SK-N-SH (cell line): ENCODE data around the gene TLR4. TPM values are rescaled to one million over a fixed set of nuclear protein-coding genes. Genes with fewer than 3 reads are reported as not detected.
A peak's percentile ranks its signal among the peaks of the same experiment; 100 is the strongest.

Experiments used
- CTCF ChIA-PET: fragments of 300-600, 350-600 bp; formaldehyde crosslinking; extraction: SDS; loops from one replicate; lab custom pipeline; 2021; lab: Yijun Ruan, JAX
- POLR2A ChIA-PET: fragments of 350-600 bp; sonication (Branson Sonifier 250); formaldehyde crosslinking; extraction: SDS; loops from one replicate; lab custom pipeline; 2020; ENCODE audit warnings: antibody characterized with exemption, inconsistent platforms; lab: Yijun Ruan, JAX
- DNase-seq: peaks from one replicate; pipeline ENCODE4 v3.0.0; 2012
- H2AFZ ChIP-seq: fragments of 200-600 bp; sonication (generic); 2 replicates; pipeline ENCODE4 v1.8.1; 2016; ENCODE audit warnings: antibody characterized with exemption, mild to moderate bottlenecking, low read depth
- H3F3A ChIP-seq: fragments of 200-600 bp; sonication (generic); replicated peaks from 2 replicates; pipeline ENCODE3; 2016; ENCODE audit warnings: antibody characterized with exemption, mild to moderate bottlenecking; ENCODE audit not compliant: insufficient read depth
- H3K27ac ChIP-seq, 2 experiments: fragments of 200-500 bp in 1 of 2; fragments of 200-600 bp in 1 of 2; sonication (Bioruptor generic) in 1 of 2; sonication (generic), shearing (Covaris generic) in 1 of 2; 2 replicates each; pipeline versions ENCODE4 v1.5.1 to v1.6.1; 2014 to 2016; ENCODE audit warnings: low read depth in 2 of 2, inconsistent platforms in 1 of 2, low read length in 1 of 2, mild to moderate bottlenecking in 1 of 2, mixed read lengths in 1 of 2
- H3K27me3 ChIP-seq: fragments of 200-600 bp; sonication (generic), shearing (Covaris generic); 2 replicates; pipeline ENCODE4 v1.6.1; 2016; ENCODE audit warnings: mixed run types; ENCODE audit not compliant: insufficient read depth
- H3K36me3 ChIP-seq, 2 experiments: fragments of 200-500 bp in 1 of 2; fragments of 200-600 bp in 1 of 2; sonication (Bioruptor generic) in 1 of 2; sonication (generic) in 1 of 2; replicated peaks in 1 of 2; 2 replicates each; pipeline versions ENCODE3 to v1.5.1; 2014 to 2016; ENCODE audit warnings: low read length in 1 of 2, mild to moderate bottlenecking in 1 of 2; ENCODE audit not compliant: insufficient read depth in 2 of 2, control insufficient read depth in 1 of 2
- H3K4me1 ChIP-seq, 2 experiments: fragments of 200-500 bp in 1 of 2; fragments of 200-600 bp in 1 of 2; sonication (Bioruptor generic) in 1 of 2; sonication (generic), shearing (Covaris generic) in 1 of 2; 2 replicates each; pipeline versions ENCODE4 v1.5.1 to v1.6.1; 2014 to 2016; ENCODE audit warnings: low read depth in 1 of 2, low read length in 1 of 2, mixed run types in 1 of 2; ENCODE audit not compliant: insufficient read depth in 2 of 2, control insufficient read depth in 1 of 2
- H3K4me2 ChIP-seq: fragments of 200-600 bp; sonication (generic), shearing (Covaris generic); 2 replicates; pipeline ENCODE4 v1.6.1; 2017; ENCODE audit warnings: mixed run types
- H3K4me3 ChIP-seq, 2 experiments: fragments of 200-500 bp in 1 of 2; fragments of 200-600 bp in 1 of 2; sonication (Bioruptor generic) in 1 of 2; sonication (generic), shearing (Covaris generic) in 1 of 2; 2 replicates each; pipeline versions ENCODE4 v1.5.1 to v1.8.1; 2014 to 2016; ENCODE audit warnings: low read depth in 2 of 2, inconsistent platforms in 1 of 2, low read length in 1 of 2, mild to moderate bottlenecking in 1 of 2, mixed read lengths in 1 of 2, moderate library complexity in 1 of 2
- H3K79me2 ChIP-seq: fragments of 200-600 bp; sonication (generic); 2 replicates; pipeline ENCODE4 v1.8.1; 2017; ENCODE audit warnings: mild to moderate bottlenecking; ENCODE audit not compliant: insufficient read depth
- H3K9ac ChIP-seq: fragments of 200-600 bp; sonication (generic); 2 replicates; pipeline ENCODE4 v1.6.1; 2017; ENCODE audit warnings: mixed run types
- H3K9me2 ChIP-seq: fragments of 200-600 bp; sonication (generic); 2 replicates; pipeline ENCODE4 v1.6.1; 2017; ENCODE audit warnings: mixed run types
- H3K9me3 ChIP-seq: fragments of 200-600 bp; sonication (generic); 2 replicates; pipeline ENCODE4 v1.6.1; 2017; ENCODE audit warnings: mixed run types, mild to moderate bottlenecking, moderate library complexity
- H4K20me1 ChIP-seq: fragments of 200-600 bp; sonication (generic); 2 replicates; pipeline ENCODE4 v1.6.1; 2017; ENCODE audit warnings: mild to moderate bottlenecking, mixed run types; ENCODE audit not compliant: insufficient read depth
- EP300 ChIP-seq, 2 experiments: IDR thresholded peaks; 2 replicates each; pipeline versions ENCODE4 v1.4.0 to v1.6.1; 2012; ENCODE audit warnings: borderline replicate concordance in 1 of 2, low read depth in 1 of 2, low read length in 1 of 2
- FOSL2 ChIP-seq: IDR thresholded peaks from 2 replicates; pipeline ENCODE4 v1.4.0; 2012; ENCODE audit warnings: low read depth, mild to moderate bottlenecking, moderate library complexity, borderline replicate concordance
- GABPA ChIP-seq: IDR thresholded peaks from 2 replicates; pipeline ENCODE4 v1.4.0; 2012; ENCODE audit warnings: low read depth, mild to moderate bottlenecking
- MXI1 ChIP-seq: IDR thresholded peaks from 2 replicates; pipeline ENCODE4 v1.6.1; 2012; ENCODE audit warnings: mild to moderate bottlenecking, low read depth, low read length, improper control_type of control experiment
- NFIC ChIP-seq: IDR thresholded peaks from 2 replicates; pipeline ENCODE4 v1.4.0; 2012; ENCODE audit warnings: borderline replicate concordance
- POLR2AphosphoS5 ChIP-seq: IDR thresholded peaks from 2 replicates; pipeline ENCODE4 v1.6.1; 2012; ENCODE audit warnings: low read depth, low read length
- RCOR1 ChIP-seq: fragments of 150-350 bp; IDR thresholded peaks from 2 replicates; pipeline ENCODE4 v1.6.1; 2017; ENCODE audit warnings: antibody characterized with exemption, low read length
- RFX5 ChIP-seq: IDR thresholded peaks from 2 replicates; pipeline ENCODE4 v1.6.1; 2012; ENCODE audit warnings: mild to moderate bottlenecking, improper control_type of control experiment, low read length
- RXRA ChIP-seq: IDR thresholded peaks from 2 replicates; pipeline ENCODE4 v1.4.0; 2012; ENCODE audit warnings: low read depth, mild to moderate bottlenecking, borderline replicate concordance
- SIN3A ChIP-seq: IDR thresholded peaks from 2 replicates; pipeline ENCODE4 v1.6.1; 2012; ENCODE audit warnings: low read depth, mild to moderate bottlenecking, low read length, moderate library complexity, borderline replicate concordance
- SMC3 ChIP-seq: IDR thresholded peaks from 2 replicates; pipeline ENCODE4 v1.6.1; 2012; ENCODE audit warnings: low read depth, low read length, improper control_type of control experiment
- TAF1 ChIP-seq: IDR thresholded peaks from 2 replicates; pipeline ENCODE4 v1.6.1; 2012; ENCODE audit warnings: low read depth, mild to moderate bottlenecking, low read length, moderate library complexity, borderline replicate concordance
- TCF12 ChIP-seq: IDR thresholded peaks from 2 replicates; pipeline ENCODE4 v1.4.0; 2012
- TEAD4 ChIP-seq: IDR thresholded peaks from 2 replicates; pipeline ENCODE4 v1.4.0; 2012; ENCODE audit warnings: mild to moderate bottlenecking, borderline replicate concordance; ENCODE audit not compliant: insufficient read depth
- YY1 ChIP-seq: IDR thresholded peaks from 2 replicates; pipeline ENCODE4 v1.4.0; 2012; ENCODE audit warnings: low read depth, mild to moderate bottlenecking
- WGBS: methylation state at CpG from one replicate; pipeline ENCODE4 v1.1.6; 2017; ENCODE audit warnings: low lambda C conversion rate; 5-methylcytosine and 5-hydroxymethylcytosine counted together
- polyA plus RNA-seq, 3 experiments: library from polyadenylated mRNA; depleted of rRNA; stranded (reverse); fragments of >200 nt; gene quantifications; 2 replicates each; pipeline ENCODE4 v1.2.3, GENCODE V29; 2012
- TF ChIP-seq, protein P1 (sequence below): IDR thresholded peaks from 2 replicates; pipeline ENCODE4 v1.4.0; 2012; ENCODE audit warnings: low read depth
- TF ChIP-seq, protein P2 (sequence below): fragments of 150-350 bp; IDR thresholded peaks from 2 replicates; pipeline ENCODE4 v1.6.1; 2017; ENCODE audit warnings: antibody characterized with exemption, low read length, low read depth, borderline replicate concordance

Gene TLR4
- polyA plus RNA-seq, 1 of the 3 experiments (the other 2 are of a cell fraction), result 0.85 TPM

DNA sequence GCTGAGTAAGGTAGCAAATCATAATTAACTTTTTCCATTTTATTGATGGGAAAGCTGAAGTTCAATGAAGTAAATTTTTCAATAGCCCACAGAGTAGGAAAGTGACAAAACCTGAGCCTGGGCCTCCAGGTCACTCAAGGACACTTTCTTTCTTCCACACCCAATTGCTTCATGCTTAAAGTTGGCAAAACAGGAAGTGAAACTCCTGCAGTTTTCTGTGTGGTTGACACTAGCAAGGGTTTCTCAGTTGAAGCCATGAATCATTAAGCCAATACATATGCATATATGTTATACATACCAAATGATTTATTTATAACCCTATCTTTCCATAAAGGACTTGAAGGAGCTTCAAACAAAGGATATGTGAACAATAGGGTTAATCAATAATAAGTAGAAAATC, 13.9 kb downstream of the TLR4 start:
- H3K4me3 ChIP-seq, result no peak overlapping the region

DNA sequence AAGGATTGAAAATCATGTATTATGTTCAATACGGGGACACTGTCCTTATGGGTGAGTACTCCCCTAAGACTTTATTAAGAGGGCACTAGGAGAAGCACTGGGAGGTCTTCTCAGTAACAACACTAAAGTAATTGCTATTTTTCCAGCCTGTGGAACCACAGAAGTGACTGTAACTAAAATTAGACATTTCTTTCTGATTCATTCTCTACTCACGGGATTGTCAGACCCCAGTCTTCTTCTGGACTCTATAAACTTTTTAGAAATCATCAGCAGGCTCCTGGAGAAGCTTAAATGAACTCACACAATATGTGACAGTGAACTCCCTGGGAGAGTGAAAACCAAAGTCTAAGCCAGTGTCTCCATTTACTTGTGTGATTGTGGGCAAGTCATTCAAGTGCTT, 14.5 kb downstream of the TLR4 start:
- Histone ChIP-seq H3K27me3 (no peaks in the 10 kb centered on the region), H3K36me3 (peaks cover 0 to 12% of the 10 kb centered on the region in 2 experiments), H3K27ac (peak overlapping the region in 1 of 2 experiments; percentile 82; a peak in 2 of 4 replicates), H2AFZ (no peak overlapping the region), H3K4me3 (no peak overlapping the region), H3F3A (peaks cover 5% of the 10 kb centered on the region), H3K4me2 (no peak overlapping the region), H3K4me1 (peaks cover 5 to 24% of the 10 kb centered on the region in 2 experiments; a peak in 3 of 4 replicates), H3K79me2 (no peaks in the 10 kb centered on the region), H3K9me3 (no peaks in the 10 kb centered on the region), H4K20me1 (no peaks in the 10 kb centered on the region), H3K9me2 (no peaks in the 10 kb centered on the region), H3K9ac (no peak overlapping the region)
- ChIA-PET POLR2A (no interaction called here), CTCF (no interaction called here)
- WGBS, result 35% methylated on average over 2 of the region's 2 CpGs
- TF ChIP-seq, protein P1, sequence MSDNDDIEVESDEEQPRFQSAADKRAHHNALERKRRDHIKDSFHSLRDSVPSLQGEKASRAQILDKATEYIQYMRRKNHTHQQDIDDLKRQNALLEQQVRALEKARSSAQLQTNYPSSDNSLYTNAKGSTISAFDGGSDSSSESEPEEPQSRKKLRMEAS, result no peak
- TF ChIP-seq GABPA (no peak), TEAD4 (no peak), SIN3A (no peak), SMC3 (no peak), TAF1 (no peak), RXRA (no peak), YY1 (no peak), FOSL2 (no peak), MXI1 (no peak), EP300 (IDR thresholded peaks at IDR 0.05; ENCODE audit: borderline replicate concordance in 1 of 2, low read depth in 1 of 2, low read length in 1 of 2) (no peak), NFIC (no peak), RFX5 (no peak), TCF12 (no peak)
- TF ChIP-seq, protein P2, sequence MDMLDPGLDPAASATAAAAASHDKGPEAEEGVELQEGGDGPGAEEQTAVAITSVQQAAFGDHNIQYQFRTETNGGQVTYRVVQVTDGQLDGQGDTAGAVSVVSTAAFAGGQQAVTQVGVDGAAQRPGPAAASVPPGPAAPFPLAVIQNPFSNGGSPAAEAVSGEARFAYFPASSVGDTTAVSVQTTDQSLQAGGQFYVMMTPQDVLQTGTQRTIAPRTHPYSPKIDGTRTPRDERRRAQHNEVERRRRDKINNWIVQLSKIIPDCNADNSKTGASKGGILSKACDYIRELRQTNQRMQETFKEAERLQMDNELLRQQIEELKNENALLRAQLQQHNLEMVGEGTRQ, result no peak
- DNase-seq, result no peak

More for the DNA sequence above, 13.9 kb downstream of the TLR4 start:
- ChIA-PET CTCF (no interaction called here), POLR2A (no interaction called here)
- Histone ChIP-seq H4K20me1 (no peaks in the 10 kb centered on the region), H3K36me3 (peaks cover 0 to 12% of the 10 kb centered on the region in 2 experiments), H3K4me2 (no peak overlapping the region), H3K4me1 (peaks cover 5 to 24% of the 10 kb centered on the region in 2 experiments; a peak in 3 of 4 replicates), H3K9ac (no peak overlapping the region), H3K9me3 (no peaks in the 10 kb centered on the region), H3K79me2 (no peaks in the 10 kb centered on the region), H3F3A (peaks cover 5% of the 10 kb centered on the region), H3K27ac (peak overlapping the region in 1 of 2 experiments; percentile 82; a peak in 2 of 4 replicates), H2AFZ (no peak overlapping the region), H3K27me3 (no peaks in the 10 kb centered on the region), H3K9me2 (no peaks in the 10 kb centered on the region)
- DNase-seq, result no peak
- no peak for TF ChIP-seq POLR2AphosphoS5
- TF ChIP-seq RCOR1, result no peak
- no peak for TF ChIP-seq TCF12
- TF ChIP-seq TAF1, result no peak
